SJSA1 (cell line): ENCODE results near the gene KDM4D. TPM values are rescaled to one million over a fixed set of nuclear protein-coding genes. Genes with fewer than 3 reads are reported as not detected.

Experiments used
- DNase-seq, 2 experiments: peaks; one replicate each; pipeline ENCODE4 v3.0.0-alpha.2; 2015 to 2020; ENCODE audit warnings: low spot score in 2 of 2, low read depth in 1 of 2
- H3K27ac ChIP-seq: fragments of 250-450 bp; sonication (Bioruptor Pico); 2 replicates; pipeline ENCODE4 v1.5.1; 2020; ENCODE audit warnings: mild to moderate bottlenecking, moderate library complexity
- H3K27me3 ChIP-seq: fragments of 250-450 bp; sonication (Bioruptor Pico); replicated peaks from 2 replicates; pipeline ENCODE4 v1.5.1; 2020; ENCODE audit warnings: mild to moderate bottlenecking, moderate library complexity
- H3K36me3 ChIP-seq: fragments of 250-450 bp; sonication (Bioruptor Pico); 2 replicates; pipeline ENCODE4 v1.5.1; 2020; ENCODE audit warnings: mild to moderate bottlenecking
- H3K4me1 ChIP-seq: fragments of 250-450 bp; sonication (Bioruptor Pico); replicated peaks from 2 replicates; pipeline ENCODE4 v1.6.1; 2021; ENCODE audit warnings: mild to moderate bottlenecking
- H3K4me3 ChIP-seq: fragments of 250-450 bp; sonication (Bioruptor Pico); 2 replicates; pipeline ENCODE4 v1.5.1; 2020; ENCODE audit warnings: mild to moderate bottlenecking
- H3K9me3 ChIP-seq: fragments of 250-450 bp; sonication (Bioruptor Pico); replicated peaks from 2 replicates; pipeline ENCODE4 v1.5.1; 2020; ENCODE audit warnings: mild to moderate bottlenecking
- total RNA-seq: library from RNA; depleted of rRNA; stranded (reverse); fragments of >200 nt; shearing (Covaris generic); gene quantifications from 2 replicates; pipeline ENCODE4 v1.2.3, GENCODE V29; 2014

Gene KDM4D
- total RNA-seq, 1 experiment from 2014 or later: 1.5 TPM

DNA sequence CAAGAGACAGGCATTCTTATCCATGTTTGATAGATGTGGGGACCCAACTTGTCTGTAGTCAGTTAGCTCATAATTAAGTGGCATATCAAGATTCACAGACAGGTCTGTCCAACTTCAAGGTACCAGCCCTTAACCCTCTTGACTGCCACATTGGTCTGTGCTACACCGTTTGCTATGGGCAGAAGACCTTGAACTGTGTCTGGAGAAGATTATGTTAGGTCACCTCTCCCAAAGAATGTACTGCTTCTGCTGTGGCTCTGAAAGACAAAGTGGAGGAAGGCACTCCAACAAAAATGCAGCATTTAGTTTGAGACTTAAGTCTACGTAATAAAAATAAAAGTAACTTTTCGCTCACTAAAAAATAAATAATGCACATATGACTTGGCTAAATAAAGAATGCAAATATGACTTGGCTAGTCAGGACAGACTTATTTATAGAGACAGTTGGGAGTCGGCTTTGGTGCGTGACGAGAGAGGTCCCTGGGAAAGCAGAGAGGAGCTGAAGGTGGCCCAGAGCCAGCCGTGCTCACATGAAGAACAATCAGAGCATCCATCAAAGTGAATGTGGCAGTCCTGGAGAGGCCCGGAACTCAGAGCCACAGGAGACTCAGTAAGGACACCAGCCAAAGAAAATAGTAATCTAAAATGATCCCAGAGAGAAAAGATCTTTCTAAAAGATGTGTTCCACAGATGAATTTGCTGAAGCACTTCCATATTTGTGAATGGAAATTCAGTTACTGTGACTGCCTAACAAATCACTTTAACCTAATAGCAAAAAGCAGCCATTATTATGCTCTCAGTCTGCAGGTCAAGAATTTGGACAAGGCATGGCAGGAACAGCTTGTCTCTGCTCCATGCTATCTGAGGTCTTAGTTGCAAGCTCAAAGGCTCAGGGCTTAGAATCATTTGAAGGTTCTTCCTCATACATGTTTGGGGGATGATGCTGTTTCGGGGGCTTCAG, 35.1 kb upstream of the KDM4D start:
- Histone ChIP-seq H3K4me3 (no peak overlapping the region), H3K27ac (no peak overlapping the region), H3K27me3 (no peaks in the 10 kb centered on the region), H3K36me3 (no peaks in the 10 kb centered on the region), H3K4me1 (peaks cover 12% of the 10 kb centered on the region), H3K9me3 (no peaks in the 10 kb centered on the region)
- peak in 1 of 2 experiments; percentile 33 for DNase-seq

DNA sequence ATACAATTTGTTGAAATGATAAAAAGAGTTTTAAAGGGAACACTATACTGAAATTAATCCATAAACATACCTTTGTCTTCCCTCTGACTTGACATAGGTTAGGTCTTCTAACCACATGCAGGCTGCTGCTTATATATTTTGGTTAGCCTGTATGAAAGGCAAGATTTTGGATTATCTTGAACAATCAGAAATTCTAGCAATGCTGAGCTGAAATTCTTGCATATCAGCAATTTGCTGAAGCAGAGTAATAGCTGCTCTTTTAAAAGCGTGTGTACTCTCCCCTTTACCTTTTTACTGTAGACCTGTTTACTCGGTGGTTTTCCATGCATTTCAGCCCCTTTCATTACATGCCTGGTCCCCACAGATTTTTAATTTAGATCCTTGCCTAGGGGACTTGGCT, 34.2 kb upstream of the KDM4D start:
- Histone ChIP-seq H3K4me3 (no peak overlapping the region), H3K36me3 (no peaks in the 10 kb centered on the region), H3K27me3 (no peaks in the 10 kb centered on the region), H3K27ac (no peak overlapping the region), H3K9me3 (no peaks in the 10 kb centered on the region), H3K4me1 (peaks cover 7% of the 10 kb centered on the region; the same call in 1 of the 2 replicates)
- DNase-seq: no peak

DNA sequence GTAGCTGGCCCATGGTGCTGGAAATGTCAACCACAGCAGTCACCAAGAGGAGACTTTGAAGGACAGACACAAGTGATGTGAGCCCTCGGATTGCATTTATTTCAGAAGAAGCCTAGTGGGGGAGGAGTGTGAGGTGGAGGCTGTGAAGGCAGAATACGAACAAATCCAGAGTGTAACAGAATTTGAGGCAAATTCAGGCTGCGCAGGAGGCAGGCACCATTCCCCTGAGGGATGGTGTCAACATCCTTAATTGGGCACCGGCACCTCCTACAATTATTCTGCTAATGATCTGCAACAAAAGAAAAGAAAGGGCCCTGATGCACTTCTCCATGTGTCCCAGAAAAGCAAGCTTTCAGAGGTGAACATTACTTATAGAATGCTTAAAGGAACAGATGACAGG, 32.4 kb upstream of the KDM4D start:
- Histone ChIP-seq H3K36me3 (no peaks in the 10 kb centered on the region), H3K4me3 (no peak overlapping the region), H3K27ac (no peak overlapping the region), H3K9me3 (no peaks in the 10 kb centered on the region), H3K4me1 (peaks cover 7% of the 10 kb centered on the region; the same call in 1 of the 2 replicates), H3K27me3 (no peaks in the 10 kb centered on the region)
- no peak for DNase-seq

DNA sequence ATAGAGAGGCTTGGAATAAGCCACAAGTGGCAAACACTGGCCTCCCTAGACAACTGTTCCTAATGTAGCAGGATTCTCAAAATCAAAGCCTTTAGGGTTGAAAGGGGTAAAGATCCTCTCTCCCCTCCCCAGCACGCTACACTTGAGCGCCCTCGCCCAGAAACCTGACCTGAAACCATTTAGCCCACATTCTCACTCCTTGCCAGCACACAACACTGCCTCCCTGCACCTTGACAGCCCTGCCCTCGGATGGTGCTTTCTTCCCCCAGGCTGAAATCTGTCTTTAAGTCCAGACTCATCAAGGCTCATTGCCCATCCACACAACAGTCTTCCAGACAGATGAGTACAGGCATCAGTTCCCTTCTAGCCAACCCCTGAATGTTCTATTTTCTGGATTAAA, 26.7 kb upstream of the KDM4D start:
- no peaks in the 10 kb centered on the region for H3K36me3 ChIP-seq
- no peaks in the 10 kb centered on the region for H3K4me1 ChIP-seq
- no peak overlapping the region for H3K27ac ChIP-seq
- no peak overlapping the region for H3K4me3 ChIP-seq
- H3K27me3 ChIP-seq: no peaks in the 10 kb centered on the region
- H3K9me3 ChIP-seq: no peaks in the 10 kb centered on the region
- DNase-seq: no peak

DNA sequence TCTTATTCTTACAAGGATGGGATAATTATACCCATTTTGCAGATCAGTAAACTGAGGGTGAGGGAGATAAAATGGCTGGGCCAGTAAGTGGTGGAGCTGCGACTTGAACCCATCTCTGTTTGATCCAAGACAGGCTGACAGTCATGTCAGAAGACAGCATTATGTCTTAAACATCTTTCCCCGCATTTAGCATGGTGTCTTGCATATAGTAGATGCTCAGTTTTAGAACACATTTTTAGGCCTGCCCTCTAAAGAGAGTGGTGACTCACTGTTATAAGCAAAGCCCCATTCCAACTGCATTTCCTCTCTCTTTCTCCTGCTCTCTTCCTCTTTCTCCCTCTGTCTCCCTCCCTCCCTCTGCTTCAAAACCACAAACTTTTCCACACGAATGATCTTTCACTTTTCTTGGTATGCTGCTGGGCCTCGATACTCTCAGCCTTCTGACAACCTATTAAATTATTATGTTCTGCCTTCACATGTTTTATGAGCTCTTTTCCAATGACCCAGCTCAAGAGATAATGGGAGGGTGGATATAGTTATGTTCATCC, 25.4 kb upstream of the KDM4D start:
- Histone ChIP-seq H3K27me3 (no peaks in the 10 kb centered on the region), H3K4me3 (no peak overlapping the region), H3K9me3 (no peaks in the 10 kb centered on the region), H3K36me3 (no peaks in the 10 kb centered on the region), H3K27ac (no peak overlapping the region), H3K4me1 (no peaks in the 10 kb centered on the region)
- peak in 1 of 2 experiments; percentile 21 for DNase-seq

DNA sequence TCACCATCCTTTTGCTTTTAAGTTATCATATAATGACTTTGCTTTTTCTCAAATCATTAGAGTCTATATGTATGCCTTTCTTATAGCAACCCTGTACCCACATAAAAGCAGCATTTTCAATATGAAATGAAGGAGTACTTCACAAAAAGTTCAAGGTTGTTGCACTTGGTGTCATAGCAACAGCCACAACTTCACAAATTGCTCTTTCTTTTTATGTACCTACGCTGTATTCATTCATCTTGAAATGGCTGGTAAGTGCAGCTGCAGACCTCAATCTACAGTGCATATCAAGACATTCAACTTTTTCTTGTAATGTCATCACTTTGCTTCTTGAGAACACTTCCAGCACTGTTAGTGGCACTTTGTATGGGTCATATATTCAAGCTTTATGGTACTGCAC, 18.8 kb upstream of the KDM4D start:
- no peak overlapping the region for H3K4me3 ChIP-seq
- no peaks in the 10 kb centered on the region for H3K4me1 ChIP-seq
- no peak overlapping the region for H3K27ac ChIP-seq
- no peaks in the 10 kb centered on the region for H3K27me3 ChIP-seq
- no peaks in the 10 kb centered on the region for H3K9me3 ChIP-seq
- H3K36me3 ChIP-seq: no peaks in the 10 kb centered on the region
- DNase-seq: no peak

DNA sequence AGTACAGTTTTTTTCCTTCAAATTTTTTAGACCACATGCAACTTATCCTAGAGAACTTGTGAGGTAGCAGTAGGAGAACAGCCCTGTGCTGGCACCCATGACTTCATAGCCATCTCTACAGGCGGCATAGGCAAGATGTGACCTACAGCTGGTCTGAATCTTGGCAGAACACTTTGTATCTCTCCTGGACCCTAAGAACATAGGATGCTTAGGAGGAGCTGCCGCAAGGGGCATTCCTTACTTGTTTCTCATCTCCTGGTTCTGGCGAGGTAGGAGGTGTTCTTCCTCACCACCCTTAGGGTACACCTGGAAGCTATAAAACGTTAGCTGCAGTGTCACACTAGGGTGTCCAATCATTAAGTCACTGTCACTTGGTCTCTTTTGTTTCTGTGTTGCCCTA, 16.5 kb upstream of the KDM4D start:
- no peaks in the 10 kb centered on the region; the same call in 1 of the 2 replicates for H3K36me3 ChIP-seq
- no peak overlapping the region for H3K4me3 ChIP-seq
- no peak overlapping the region for H3K27ac ChIP-seq
- H3K9me3 ChIP-seq: no peaks in the 10 kb centered on the region
- no peak for DNase-seq
- H3K4me1 ChIP-seq: no peaks in the 10 kb centered on the region
- no peaks in the 10 kb centered on the region for H3K27me3 ChIP-seq

DNA sequence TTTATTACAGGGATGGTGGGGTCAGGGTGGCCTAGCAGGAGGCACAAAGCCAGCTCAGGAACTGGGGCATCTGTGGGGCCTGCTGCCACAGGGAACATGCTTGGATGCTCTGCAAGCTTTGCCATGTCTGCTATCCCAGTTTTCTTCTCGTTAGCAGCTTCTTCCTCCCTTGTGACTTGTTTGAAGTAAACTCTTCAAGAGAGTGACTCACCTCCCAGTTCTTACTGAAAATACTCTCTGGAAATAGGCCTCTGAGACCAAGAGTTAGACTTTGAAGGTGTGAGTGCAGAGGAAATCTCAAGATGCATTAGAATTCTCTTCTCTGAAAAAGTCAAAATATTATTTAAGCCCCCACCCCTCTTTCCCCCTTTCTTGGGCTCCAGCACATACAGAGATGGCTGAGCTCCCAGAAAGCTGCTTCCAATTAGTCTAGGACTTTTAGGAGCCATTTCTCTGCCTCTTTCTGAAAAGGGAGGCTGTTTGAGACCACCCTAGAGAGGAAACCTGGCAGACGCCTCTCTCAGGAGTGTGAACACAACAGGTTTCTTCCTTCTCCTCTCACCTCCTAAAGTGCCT, 15.3 kb upstream of the KDM4D start:
- no peaks in the 10 kb centered on the region; the same call in 1 of the 2 replicates for H3K36me3 ChIP-seq
- no peaks in the 10 kb centered on the region for H3K4me1 ChIP-seq
- no peaks in the 10 kb centered on the region for H3K27me3 ChIP-seq
- H3K27ac ChIP-seq: no peak overlapping the region
- DNase-seq: no peak
- H3K4me3 ChIP-seq: no peak overlapping the region
- H3K9me3 ChIP-seq: no peaks in the 10 kb centered on the region

DNA sequence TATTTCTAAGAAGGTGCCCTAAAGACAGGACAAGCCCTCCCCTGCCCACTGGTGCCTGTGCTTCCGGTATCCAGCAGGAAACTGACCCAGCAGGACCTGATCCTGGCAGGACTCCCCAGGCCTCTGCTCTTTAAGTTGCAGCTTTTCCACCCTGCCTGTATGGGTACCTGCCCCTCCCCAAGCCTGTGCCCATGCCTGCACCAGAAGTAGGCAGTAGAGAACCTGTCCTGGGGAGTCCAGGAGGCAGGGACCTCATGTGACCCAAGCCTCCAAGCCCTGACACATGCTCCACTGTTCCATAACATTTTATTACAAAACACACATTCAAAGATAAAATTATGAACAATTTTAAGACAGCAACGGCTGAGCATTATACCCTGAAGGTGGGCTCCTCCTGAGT, 14.3 kb upstream of the KDM4D start:
- peaks cover 4% of the 10 kb centered on the region for H3K36me3 ChIP-seq
- H3K27ac ChIP-seq: no peak overlapping the region
- no peak overlapping the region for H3K4me3 ChIP-seq
- no peaks in the 10 kb centered on the region for H3K27me3 ChIP-seq
- no peaks in the 10 kb centered on the region for H3K4me1 ChIP-seq
- DNase-seq: no peak
- no peaks in the 10 kb centered on the region for H3K9me3 ChIP-seq

DNA sequence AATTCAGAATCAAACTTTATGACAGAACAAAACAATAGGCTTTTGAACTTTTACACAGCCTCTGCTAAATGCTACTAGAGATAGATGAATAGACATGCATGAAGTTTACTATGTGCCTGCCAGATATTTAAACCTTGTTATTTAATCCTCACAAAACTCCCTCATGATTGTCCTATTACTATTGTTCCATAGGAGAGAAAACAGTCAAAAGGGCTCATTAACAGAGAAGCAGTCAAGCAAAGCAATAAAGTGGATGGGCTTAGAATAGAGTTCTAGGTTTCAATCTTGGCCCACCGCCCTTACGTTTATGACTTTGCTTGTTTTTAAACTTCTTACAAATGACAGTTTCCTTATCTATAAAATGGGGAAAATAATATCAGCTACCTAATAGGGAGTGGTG, 13.0 kb upstream of the KDM4D start:
- Histone ChIP-seq H3K4me3 (no peak overlapping the region), H3K36me3 (peaks cover 10% of the 10 kb centered on the region), H3K27me3 (no peaks in the 10 kb centered on the region), H3K4me1 (no peaks in the 10 kb centered on the region), H3K9me3 (no peaks in the 10 kb centered on the region), H3K27ac (no peak overlapping the region)
- DNase-seq: no peak

DNA sequence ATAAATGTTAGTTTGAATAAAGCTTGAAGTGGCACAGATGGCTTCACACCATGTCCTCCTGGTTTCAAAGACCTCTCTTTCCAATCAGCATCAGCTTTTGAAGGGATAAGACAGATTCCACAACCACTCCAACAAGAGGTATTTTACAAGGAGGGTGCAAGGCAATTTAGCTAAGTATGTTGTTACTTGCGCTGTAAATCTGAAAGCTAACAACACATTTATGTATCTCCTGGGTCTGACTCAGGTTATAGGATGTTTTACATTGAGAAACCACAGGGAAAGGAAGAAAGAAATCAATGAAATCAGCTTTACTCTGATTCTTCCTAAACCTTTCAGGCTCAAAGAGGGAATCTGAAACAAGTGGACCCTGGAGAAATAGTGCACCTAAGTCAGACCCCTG, 12.3 kb upstream of the KDM4D start:
- Histone ChIP-seq H3K27me3 (no peaks in the 10 kb centered on the region), H3K9me3 (no peaks in the 10 kb centered on the region), H3K27ac (no peak overlapping the region), H3K4me1 (no peaks in the 10 kb centered on the region), H3K36me3 (peaks cover 16% of the 10 kb centered on the region), H3K4me3 (no peak overlapping the region)
- no peak for DNase-seq

DNA sequence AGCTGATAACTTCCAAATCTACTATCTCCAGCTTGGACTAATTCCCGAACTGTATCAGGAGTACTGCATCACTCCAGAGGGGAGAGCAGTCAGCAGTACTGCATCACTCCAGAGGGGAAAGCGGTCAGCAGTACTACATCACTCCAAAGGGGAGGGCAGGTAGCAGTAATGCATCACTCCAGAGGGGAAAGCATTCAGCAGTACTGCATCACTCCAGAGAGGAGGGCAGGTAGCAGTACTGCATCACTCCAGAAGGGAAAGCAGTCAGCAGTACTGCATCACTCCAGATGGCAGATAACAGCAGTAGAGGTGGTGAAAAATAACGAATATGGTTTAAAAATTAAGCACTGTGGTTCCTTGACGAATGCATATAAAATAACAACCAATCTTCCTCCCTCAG, 8.6 kb upstream of the KDM4D start:
- Histone ChIP-seq H3K4me1 (no peaks in the 10 kb centered on the region), H3K27ac (no peak overlapping the region), H3K27me3 (no peaks in the 10 kb centered on the region), H3K4me3 (no peak overlapping the region), H3K36me3 (peaks cover 40% of the 10 kb centered on the region), H3K9me3 (no peaks in the 10 kb centered on the region)
- DNase-seq: no peak

DNA sequence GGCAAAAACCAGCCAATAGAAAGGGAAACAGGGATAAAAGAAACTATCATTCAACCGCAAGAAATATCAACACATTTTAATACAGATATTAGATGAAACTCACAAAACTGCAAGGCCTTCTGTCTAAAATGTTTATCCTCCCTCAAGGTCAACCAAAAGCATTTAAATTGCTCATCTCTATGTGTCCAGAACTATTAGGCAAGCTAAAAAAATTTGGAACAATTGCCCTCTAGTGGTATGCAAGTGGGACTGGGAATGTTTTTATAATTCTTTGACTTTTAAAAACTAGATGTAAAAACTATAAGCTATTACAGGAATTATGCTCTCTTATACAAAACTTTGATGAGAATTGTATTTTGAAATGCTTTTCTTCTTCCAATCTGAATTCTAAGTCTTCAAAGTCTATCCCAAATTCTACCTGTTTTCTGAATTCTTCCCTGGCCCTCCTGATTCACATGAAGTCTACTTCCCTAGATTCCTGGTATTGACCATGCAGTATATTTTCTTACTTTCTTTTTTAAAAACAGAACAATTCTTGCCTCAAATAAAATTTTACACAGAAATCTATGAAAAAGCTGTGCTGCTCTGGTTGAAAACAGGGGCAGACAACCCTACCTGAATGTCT, 5.1 kb upstream of the KDM4D start:
- Histone ChIP-seq H3K27ac (no peak overlapping the region), H3K9me3 (no peaks in the 10 kb centered on the region), H3K27me3 (no peaks in the 10 kb centered on the region), H3K36me3 (peaks cover 55% of the 10 kb centered on the region), H3K4me3 (no peak overlapping the region), H3K4me1 (no peaks in the 10 kb centered on the region)
- no peak for DNase-seq

DNA sequence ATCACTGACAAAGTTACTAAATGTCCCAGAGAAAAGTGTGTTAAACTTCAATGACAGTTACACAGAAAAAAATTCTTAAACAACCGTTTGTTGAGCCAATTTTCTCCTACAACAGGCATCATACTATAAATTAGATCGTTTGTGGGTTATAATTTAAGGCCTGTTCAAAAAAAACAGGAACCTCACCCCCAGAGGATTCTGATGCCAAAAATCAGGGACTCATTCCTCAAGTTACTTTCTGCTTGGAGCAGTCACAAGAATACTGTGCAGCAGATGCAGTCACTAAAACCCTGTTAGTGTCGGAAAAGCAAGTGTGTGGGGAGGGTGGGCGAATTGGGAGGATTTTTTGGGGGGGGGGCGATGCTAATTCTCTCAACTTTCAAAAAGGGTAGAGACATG, 810 bp upstream of the KDM4D start:
- no peak for DNase-seq
- H3K27me3 ChIP-seq: no peaks in the 10 kb centered on the region
- H3K9me3 ChIP-seq: no peaks in the 10 kb centered on the region
- peaks cover 33% of the 10 kb centered on the region for H3K36me3 ChIP-seq
- peak overlapping the region; percentile 57 for H3K4me3 ChIP-seq
- no peaks in the 10 kb centered on the region for H3K4me1 ChIP-seq
- H3K27ac ChIP-seq: no peak overlapping the region
